GM18507 (cell line): Measurements from ENCODE around the gene CAPN8.
"Not testable (repeated sequence)": the region's sequence is repeated elsewhere in the genome, so short reads cannot be mapped to it uniquely, and the experiment has no call there.

Experiments used
- DNase-seq: peaks from one replicate; pipeline ENCODE4 v3.0.0; 2011; ENCODE audit warnings: low read depth; ENCODE audit not compliant: insufficient read length; ENCODE audit errors: extremely low spot score
- FAIRE-seq: peaks from 2 replicates; lab custom pipeline; 2011; peaks lifted over from hg19 to GRCh38; lab: Jason Lieb, UNC

The CAPN8 gene

DNA sequence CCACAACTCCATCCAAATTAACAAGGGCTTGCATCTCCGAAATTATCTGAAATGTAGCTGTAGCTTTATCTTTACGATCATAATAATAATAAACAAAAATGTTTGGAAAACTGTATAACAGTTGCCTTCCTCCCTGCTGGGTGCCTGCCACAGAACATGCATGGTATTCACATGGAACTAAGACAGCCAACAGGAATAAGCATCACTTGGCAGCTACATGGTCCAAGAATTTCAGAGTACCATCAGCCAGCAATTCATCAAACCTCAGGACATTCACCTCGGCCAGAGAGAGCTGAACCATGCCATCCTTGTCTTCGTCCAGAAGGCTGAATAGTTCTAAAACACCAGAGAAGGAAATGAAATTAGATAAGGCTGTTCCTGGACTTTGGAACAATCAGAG, 122.7 kb downstream of the CAPN8 start:
- FAIRE-seq (no peak), DNase-seq (no peak)

DNA sequence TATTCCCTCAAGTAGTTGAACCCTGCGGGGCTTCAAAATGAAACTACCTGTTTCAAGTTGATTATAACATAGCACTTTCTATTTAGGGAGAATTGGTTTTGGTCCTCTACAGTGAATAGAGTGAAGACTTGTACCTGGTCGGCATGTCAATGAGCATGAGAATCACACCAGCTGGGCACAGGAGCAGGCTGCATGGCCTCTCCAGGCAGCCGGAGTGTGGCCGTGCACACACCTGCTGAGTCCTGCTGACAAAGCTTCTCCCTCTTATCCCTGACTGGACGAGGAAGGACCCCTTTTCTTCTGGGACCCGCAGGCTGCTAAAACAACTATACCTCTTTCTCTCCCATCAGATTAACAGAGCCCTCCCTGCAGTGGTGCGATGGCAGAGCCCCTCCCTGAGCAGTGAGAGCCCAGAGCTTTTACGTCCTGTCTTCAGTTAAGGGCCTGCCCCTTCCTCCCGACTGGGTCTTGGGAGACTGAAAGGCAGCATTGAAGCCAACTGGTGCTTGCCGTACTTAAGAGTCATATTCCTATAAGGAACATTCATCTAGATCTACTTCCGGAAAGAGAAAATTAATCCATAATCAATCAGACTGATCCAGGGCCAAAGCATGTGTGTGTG, 124.9 kb downstream of the CAPN8 start:
- FAIRE-seq = no peak
- DNase-seq = no peak

- DNase-seq (no peak), FAIRE-seq (no peak)
Observed at GRCh38 chr1:223539750-223540149, 125.8 kb downstream of the CAPN8 start.

- FAIRE-seq (no peak), DNase-seq (no peak)
Observed at GRCh38 chr1:223538981-223539380, 126.5 kb downstream of the CAPN8 start.

DNA sequence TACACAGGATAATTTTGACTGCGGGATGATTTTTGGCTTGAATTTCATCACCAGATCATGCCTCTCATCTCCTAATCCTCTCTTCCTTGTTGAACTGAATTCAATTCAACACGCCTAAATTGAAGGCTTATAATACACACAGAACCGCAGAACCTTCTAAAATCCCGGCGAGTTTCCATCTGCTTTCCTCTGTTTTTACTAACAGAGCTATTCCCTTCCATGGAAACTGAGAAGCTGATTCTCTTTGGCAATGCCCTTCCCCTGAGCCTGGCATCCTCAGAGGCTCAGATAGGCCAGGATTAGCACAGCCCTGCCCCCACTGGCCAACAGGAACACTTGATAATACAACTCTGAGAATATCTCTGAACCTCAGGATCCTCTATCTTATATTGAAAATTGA, 130.2 kb downstream of the CAPN8 start:
- FAIRE-seq = no peak
- no peak for DNase-seq

- no peak for FAIRE-seq
- DNase-seq = no peak
Observed at GRCh38 chr1:223534677-223535076, 130.8 kb downstream of the CAPN8 start.

- DNase-seq = no peak
- FAIRE-seq = no peak
Observed at GRCh38 chr1:223533708-223534107, 131.8 kb downstream of the CAPN8 start.

DNA sequence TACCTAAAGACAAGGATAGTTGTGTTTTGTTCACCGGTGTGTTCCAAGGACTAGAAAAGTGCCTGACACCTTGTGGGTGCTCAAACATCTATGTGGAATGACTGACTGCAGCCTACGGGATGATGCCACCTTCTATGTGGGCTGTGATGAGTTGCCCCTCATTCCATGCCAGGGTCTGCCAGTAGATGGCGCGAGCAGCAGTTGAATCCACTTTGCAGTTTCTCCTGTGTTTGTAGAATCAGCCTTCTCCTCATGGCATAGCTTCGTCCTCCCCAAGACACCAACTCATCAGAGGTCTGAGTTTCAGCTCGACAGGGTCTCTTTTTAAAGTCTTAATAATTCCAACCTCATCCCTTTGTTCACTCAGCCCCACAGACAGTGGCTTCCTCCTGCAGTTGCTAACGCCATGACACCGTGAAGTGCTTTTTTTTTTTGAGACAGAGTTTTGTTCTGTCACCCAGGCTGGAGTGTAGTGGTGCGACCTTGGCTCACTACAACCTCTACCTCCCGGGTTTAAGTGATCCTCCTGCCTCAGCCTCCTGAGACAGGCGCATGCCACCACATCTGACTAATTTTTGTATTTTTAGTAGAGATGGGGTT, 133.7 kb downstream of the CAPN8 start:
- DNase-seq (no peak), FAIRE-seq (peak; percentile 68)

DNA sequence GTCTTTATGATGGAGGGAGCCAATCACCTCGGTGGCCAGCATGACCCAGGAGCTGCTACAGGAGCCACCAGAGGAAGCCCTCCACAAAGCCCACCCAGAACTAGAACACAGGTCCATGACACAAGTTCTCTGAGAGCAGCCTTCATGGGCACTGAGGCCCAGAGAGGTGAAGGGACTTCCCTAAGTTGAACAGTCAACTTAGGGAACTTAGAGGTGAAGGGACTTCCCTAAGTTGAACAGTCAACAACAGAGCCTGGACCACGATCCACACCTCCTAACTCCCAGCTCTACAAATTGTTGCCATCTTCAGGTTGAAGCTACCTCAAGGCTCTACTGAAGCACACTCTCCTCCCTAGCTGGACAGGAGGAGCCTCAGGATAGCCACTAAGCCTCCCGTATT, 139.5 kb downstream of the CAPN8 start:
- no peak for FAIRE-seq

DNA sequence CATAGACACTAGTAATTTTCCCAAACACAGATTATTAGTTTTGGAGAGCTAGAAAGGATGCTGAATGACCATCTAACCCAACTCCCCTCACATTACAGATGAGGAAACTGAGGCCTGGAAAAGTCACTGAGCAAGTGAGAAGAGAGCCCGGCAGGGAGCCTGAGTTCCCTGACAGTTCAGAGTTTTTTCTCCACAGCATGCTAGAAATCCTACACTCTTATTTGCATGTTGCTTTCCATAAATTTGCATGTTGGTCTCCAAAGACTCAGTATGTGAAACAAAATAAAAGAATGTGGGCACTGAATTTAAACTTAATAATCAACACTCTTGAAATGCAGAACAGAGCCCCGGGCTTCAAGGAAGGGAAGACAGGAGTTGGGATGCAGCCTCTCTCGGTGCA, 140.0 kb downstream of the CAPN8 start:
- no peak for FAIRE-seq
- no peak for DNase-seq

More for the DNA sequence above, 139.5 kb downstream of the CAPN8 start:
- DNase-seq = no peak

GRCh38 chr1:223524930-223525451, 140.5 kb downstream of the CAPN8 start:
- DNase-seq = no peak
- FAIRE-seq = no peak

DNA sequence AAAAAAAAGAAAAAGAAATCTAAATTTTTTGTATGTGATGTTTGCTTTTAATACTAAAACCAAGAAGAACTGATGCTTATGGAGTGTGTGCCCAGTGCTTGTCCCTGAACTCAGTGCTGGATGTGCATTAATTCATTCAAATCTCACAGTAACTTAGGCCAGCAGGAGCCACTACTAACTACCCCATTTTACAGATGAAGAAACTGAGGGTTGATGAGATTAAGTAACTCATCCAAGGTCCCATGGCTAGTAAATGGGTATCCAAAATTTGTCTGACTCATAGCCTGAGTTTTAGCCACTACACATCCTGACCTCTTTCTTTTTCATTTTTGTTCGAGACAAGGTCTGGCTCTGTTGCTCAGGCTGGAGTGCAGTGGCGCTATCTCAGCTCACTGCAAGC, 144.4 kb downstream of the CAPN8 start:
- FAIRE-seq = no peak

GRCh38 chr1:223520200-223520599, 145.3 kb downstream of the CAPN8 start:
- DNase-seq (no peak), FAIRE-seq (no peak)

More for the DNA sequence above, 144.4 kb downstream of the CAPN8 start:
- no peak for DNase-seq

DNA sequence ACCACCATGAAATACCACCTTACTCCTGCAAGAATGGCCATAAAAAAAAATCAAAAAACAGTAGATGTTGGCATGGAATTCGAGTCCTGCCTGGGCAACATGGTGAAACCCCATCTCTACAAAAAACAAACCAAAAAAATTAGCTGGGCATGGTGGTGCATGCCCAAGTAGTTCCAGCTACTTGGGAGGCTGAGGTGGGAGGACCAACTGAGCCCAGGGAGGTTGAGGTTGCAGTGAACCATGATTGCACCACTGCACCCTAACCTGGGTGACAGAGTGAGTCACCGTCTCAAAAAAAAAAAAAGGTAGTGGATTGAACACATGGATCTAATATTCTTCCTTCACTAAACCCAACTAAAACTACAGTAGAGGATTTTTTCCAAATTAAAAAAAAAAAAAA, 146.4 kb downstream of the CAPN8 start:
- no peak for FAIRE-seq
- no peak for DNase-seq

DNA sequence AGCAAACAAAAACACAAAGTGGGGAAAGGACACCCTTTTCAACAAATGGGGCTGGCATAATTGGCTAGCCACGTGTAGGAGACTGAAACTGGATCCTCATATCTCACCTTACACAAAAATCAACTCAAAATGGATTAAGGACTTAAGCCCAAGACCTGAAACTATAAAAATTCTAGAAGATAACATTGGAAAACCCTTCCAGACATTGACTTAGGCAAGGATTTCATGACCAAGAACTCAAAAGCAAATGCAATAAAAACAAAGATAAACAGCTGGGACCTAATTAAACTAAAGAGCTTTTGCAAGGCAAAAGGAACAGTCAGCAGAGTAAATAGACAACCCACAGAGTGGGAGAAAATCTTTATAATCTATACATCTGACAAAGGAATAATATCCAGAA, 146.9 kb downstream of the CAPN8 start:
- not testable (repeated sequence) for DNase-seq, FAIRE-seq

GRCh38 chr1:223515926-223516325, 149.6 kb downstream of the CAPN8 start:
- no peak for FAIRE-seq
- DNase-seq = no peak

DNA sequence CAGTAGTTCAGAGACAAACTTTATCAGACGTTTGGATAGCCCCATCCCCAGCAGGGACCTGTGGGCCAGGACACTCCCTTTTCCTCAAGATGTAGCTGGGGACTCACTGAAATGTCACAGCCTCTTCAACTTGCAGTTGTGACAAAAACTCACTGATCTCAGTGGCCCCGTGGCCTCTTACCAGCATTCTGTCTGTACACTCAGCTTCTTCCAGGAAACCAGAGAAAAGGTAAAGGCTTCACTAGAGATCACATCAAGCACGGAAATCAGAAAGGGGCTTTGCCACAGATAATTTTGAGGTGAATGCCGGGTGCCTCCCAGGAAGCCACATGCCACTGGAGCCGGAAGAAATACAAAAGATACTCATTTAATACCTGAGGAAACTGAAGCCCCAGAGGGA, 150.1 kb downstream of the CAPN8 start:
- no peak for FAIRE-seq
- no peak for DNase-seq

DNA sequence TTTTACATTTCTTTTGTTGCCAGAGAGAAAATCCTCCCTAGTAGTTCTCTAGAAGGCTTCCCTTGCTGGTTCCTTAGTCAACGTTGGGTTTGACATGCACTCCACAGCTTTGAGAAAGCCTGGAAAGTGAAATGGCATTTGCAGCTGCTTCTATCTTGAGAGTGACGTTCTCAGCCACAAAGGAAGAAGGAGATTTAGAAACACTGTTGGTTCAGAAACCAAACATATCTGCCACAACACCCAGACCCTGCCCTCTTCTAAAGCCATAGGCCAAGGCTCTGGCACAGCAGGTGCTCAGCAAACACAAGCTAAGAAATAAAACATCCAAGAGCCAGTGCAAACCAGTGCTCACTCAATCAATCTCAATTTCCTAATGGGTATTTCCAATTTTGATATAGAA, 150.9 kb downstream of the CAPN8 start:
- DNase-seq (no peak), FAIRE-seq (no peak)

DNA sequence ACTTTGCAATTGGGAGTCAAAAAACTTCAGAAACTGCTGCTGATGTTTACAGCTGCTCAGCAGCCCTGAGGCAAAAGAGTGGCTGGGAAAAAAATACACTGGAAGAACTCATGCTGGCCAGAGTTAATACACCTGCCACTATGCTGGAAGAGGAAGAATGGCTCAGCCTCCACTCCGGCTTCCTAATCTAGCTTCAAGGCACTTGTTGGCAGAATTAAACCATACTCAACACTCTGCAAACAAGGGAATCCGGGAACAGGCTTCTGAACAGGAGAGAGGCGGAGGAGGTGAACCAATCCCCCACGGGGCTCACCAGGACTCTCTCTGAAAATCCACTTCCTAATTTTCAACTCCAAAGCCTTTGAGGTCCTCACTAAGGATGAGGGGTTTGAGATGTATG, 152.2 kb downstream of the CAPN8 start:
- FAIRE-seq (no peak), DNase-seq (no peak)

DNA sequence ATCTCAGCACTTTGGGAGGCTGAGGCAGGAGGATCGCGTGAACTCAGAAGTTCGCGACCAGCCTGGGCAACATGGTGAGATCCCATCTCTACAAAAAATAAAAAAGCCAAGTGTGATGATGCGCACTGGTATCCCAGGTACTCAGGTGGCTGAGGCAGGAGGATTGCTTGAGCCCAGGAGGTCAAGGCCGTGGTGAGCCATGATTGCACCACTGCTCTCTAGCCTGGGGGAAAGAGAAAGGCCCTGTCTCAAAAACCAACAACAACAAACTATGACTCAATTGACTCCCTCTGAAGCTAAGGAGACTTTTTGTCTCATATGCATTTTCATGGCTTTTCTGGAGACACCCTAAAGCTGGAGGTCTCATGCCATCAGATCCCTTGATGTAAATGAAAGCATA, 153.4 kb downstream of the CAPN8 start:
- FAIRE-seq = no peak

GRCh38 chr1:223508796-223509195, 156.7 kb downstream of the CAPN8 start:
- DNase-seq (no peak), FAIRE-seq (no peak)

More for the DNA sequence above, 153.4 kb downstream of the CAPN8 start:
- DNase-seq = no peak
